Measurements from ENCODE around the gene ADAM15.

- TF ChIP-seq, protein P1, sequence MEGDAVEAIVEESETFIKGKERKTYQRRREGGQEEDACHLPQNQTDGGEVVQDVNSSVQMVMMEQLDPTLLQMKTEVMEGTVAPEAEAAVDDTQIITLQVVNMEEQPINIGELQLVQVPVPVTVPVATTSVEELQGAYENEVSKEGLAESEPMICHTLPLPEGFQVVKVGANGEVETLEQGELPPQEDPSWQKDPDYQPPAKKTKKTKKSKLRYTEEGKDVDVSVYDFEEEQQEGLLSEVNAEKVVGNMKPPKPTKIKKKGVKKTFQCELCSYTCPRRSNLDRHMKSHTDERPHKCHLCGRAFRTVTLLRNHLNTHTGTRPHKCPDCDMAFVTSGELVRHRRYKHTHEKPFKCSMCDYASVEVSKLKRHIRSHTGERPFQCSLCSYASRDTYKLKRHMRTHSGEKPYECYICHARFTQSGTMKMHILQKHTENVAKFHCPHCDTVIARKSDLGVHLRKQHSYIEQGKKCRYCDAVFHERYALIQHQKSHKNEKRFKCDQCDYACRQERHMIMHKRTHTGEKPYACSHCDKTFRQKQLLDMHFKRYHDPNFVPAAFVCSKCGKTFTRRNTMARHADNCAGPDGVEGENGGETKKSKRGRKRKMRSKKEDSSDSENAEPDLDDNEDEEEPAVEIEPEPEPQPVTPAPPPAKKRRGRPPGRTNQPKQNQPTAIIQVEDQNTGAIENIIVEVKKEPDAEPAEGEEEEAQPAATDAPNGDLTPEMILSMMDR (IDR thresholded peaks at IDR 0.05) = no peak
- TF ChIP-seq POLR2A (IDR thresholded peaks at IDR 0.05) (no peak), EP300 (IDR thresholded peaks at IDR 0.05) (no peak), POLR2AphosphoS5 (IDR thresholded peaks at IDR 0.05) (no peak)
Measured at GRCh38 chr1:155106862-155107261, 55.7 kb downstream of the ADAM15 start.

Data from suprapubic skin (tissue), 4 donors.